Epithelial cell of esophagus (primary cell): ENCODE results near the gene MEGF6.
"Not testable (repeated sequence)": the region's sequence is repeated elsewhere in the genome, so short reads cannot be mapped to it uniquely, and the experiment has no call there.

ENCODE experiments used
- DNase-seq: peaks from one replicate; pipeline ENCODE4 v3.0.0; 2010; ENCODE audit warnings: low read depth
- H3K4me3 ChIP-seq: 2 replicates; pipeline ENCODE4 v1.5.1; 2011; ENCODE audit warnings: mild to moderate bottlenecking, low read length, control low read depth
- CTCF ChIP-seq: IDR thresholded peaks from 2 replicates; pipeline ENCODE4 v1.5.1; 2011; ENCODE audit warnings: low read depth, mild to moderate bottlenecking, low read length, control low read depth, inconsistent platforms; ENCODE audit not compliant: insufficient read depth; ENCODE audit errors: missing control alignments

Gene MEGF6

GRCh38 chr1:3590951-3591865 lies 20.1 kb downstream of the MEGF6 start:
- no peak for DNase-seq
- TF ChIP-seq CTCF = no peak
- H3K4me3 ChIP-seq = no peak overlapping the region

GRCh38 chr1:3590139-3590763 lies 21.1 kb downstream of the MEGF6 start:
- H3K4me3 ChIP-seq = no peak overlapping the region
- DNase-seq = no peak
- no peak for TF ChIP-seq CTCF

DNA sequence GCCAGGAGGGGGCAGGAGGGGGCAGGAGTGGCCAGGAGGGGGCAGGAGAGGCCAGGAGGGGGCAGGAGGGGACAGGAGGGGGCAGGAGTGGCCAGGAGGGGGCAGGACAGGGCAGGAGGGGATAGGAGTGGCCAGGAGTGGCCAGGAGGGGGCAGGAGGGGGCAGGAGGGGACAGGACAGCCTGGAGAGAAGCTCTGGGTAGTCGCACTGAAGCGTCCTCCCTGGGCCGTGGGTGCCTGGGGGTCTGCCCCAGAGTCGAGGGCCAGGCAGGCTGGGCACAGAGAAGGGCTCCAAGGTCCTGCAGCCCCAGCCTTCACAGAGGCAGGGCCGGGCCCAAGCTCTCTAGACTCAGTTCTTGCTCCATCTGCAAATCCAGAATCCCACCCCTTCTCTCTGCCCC lies 22.9 kb downstream of the MEGF6 start:
- no peak overlapping the region for H3K4me3 ChIP-seq
- no peak for TF ChIP-seq CTCF
- no peak for DNase-seq

DNA sequence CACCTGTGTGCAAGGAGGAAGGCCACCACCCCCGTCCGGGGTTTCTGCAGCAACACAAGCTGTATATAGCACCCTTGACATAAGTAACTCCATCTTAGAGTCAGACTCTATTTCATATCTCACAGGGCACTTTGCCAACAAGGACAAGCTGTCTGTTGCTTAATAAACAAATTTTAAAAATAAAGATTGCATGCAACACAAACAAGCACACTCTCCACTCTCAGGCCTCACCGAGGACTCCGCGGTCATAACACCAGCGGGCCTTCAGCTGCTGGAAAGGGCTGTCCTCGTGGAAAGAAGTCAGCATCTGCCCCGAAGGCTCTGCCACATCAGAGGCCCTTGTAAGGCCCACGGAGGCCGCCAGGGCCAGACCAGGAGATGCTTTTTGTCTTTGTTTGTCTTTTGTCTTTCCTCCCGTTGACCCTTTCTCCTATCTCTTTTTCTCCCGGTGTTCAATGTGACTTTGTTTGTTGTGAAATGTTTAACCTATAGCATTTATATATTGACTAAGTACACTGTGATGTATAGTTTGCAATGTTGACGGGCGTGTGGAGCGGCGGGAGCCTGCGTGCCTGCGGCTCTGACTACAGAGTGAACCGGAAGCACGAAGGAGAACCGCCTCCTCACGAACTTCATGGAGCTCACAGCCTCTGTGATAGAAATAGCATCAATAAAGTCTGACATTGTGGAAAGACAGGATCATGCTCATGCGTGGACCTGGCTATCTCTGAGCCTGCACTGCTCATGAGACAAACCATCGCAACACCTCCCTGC lies 24.1 kb downstream of the MEGF6 start:
- DNase-seq = peak; percentile 39
- TF ChIP-seq CTCF = no peak
- H3K4me3 ChIP-seq = no peak overlapping the region

DNA sequence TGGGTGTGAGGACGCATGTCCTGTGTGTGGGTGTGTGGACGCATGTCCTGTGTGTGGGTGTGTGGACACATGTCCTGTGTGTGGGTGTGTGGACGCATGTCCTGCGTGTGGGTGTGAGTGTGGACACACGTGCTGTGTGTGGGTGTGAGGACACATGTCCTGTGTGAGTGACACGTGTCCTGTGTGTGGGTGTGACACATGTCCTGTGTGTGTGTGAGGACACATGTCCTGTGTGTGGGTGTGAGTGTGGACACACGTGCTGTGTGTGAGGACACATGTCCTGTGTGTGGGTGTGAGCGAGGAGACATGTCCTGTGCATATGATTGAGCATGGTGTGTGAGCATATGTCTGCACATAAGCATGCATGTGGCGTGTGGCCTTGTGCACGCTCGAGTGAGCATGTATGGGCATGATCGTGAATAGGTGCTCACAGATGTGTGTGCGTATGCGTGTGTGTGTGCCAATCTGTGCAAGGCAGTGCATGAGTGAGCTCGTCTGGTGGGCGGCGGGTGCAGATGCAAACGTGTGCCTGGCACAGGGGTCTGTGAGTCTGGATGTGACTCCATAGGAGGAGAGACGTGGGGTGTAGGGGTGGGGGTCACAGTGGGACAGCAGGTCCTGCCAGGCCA lies 25.3 kb downstream of the MEGF6 start:
- DNase-seq = no peak
- TF ChIP-seq CTCF = no peak
- H3K4me3 ChIP-seq = no peak overlapping the region

- H3K4me3 ChIP-seq, DNase-seq: not testable (repeated sequence)
These were observed 25.9 kb downstream of the MEGF6 start for GRCh38 chr1:3585353-3585868.
